Smooth muscle cell (in vitro differentiated cells): ENCODE results near the gene FCMR. TPM values are rescaled to one million over a fixed set of nuclear protein-coding genes. Genes with fewer than 3 reads are reported as not detected.

Source experiments
- DNase-seq: peaks from one replicate; lab custom pipeline; 2025; ENCODE audit not compliant: unreplicated experiment; lab: John Stamatoyannopoulos, UW
- H2AFZ ChIP-seq: fragments of 200-600 bp; sonication (generic); 2 replicates; pipeline ENCODE4 v1.6.0; 2016; ENCODE audit warnings: antibody characterized with exemption, low read depth, mild to moderate bottlenecking
- H3F3A ChIP-seq: fragments of 200-600 bp; sonication (generic); 2 replicates; pipeline ENCODE4 v1.6.0; 2017; ENCODE audit warnings: antibody characterized with exemption, low read depth
- H3K27ac ChIP-seq: fragments of 200-600 bp; sonication (generic); 2 replicates; pipeline ENCODE4 v1.5.1; 2016; ENCODE audit warnings: low read depth, mild to moderate bottlenecking
- H3K27me3 ChIP-seq: fragments of 200-600 bp; sonication (generic); 2 replicates; pipeline ENCODE4 v1.6.1; 2016; ENCODE audit warnings: low read depth, mild to moderate bottlenecking
- H3K36me3 ChIP-seq: fragments of 200-600 bp; sonication (generic); 2 replicates; pipeline ENCODE4 v1.5.1; 2016; ENCODE audit warnings: low read depth
- H3K4me1 ChIP-seq: fragments of 200-600 bp; sonication (generic); 2 replicates; pipeline ENCODE4 v1.5.1; 2016; ENCODE audit warnings: low read depth
- H3K4me2 ChIP-seq: fragments of 200-600 bp; sonication (generic); 2 replicates; pipeline ENCODE4 v1.6.0; 2016; ENCODE audit warnings: mild to moderate bottlenecking
- H3K4me3 ChIP-seq: fragments of 200-600 bp; sonication (generic); 2 replicates; pipeline ENCODE4 v1.5.1; 2016; ENCODE audit warnings: mild to moderate bottlenecking
- H3K79me2 ChIP-seq: fragments of 200-600 bp; sonication (generic); 2 replicates; pipeline ENCODE4 v1.6.0; 2016; ENCODE audit warnings: low read depth, mild to moderate bottlenecking
- H3K9ac ChIP-seq: fragments of 200-600 bp; sonication (generic); 2 replicates; pipeline ENCODE4 v1.6.0; 2016; ENCODE audit warnings: low read depth
- H3K9me3 ChIP-seq: fragments of 200-600 bp; sonication (generic); replicated peaks from 2 replicates; pipeline ENCODE4 v1.5.1; 2016; ENCODE audit warnings: low read depth
- H4K20me1 ChIP-seq: fragments of 200-600 bp; sonication (generic); 2 replicates; pipeline ENCODE4 v1.6.0; 2016; ENCODE audit warnings: low read depth
- CTCF ChIP-seq: fragments of 200-600 bp; sonication (generic); IDR thresholded peaks from 2 replicates; pipeline ENCODE4 v1.5.1; 2017; ENCODE audit warnings: borderline replicate concordance, mild to moderate bottlenecking, antibody characterized with exemption; ENCODE audit not compliant: insufficient read depth, poor library complexity, severe bottlenecking
- WGBS: methylation state at CpG from one replicate; pipeline ENCODE4 v1.1.7; 2016; ENCODE audit warnings: low lambda C conversion rate; 5-methylcytosine and 5-hydroxymethylcytosine counted together
- polyA plus RNA-seq: library from polyadenylated mRNA; unstranded; fragments of >200 nt; fragmentation: Nextera tagmentation; extraction: Ambion mirVana; gene quantifications from 2 replicates; pipeline ENCODE4 v1.2.1, GENCODE V29; 2016
- total RNA-seq: library from RNA; depleted of rRNA; stranded (reverse); fragments of >200 nt; gene quantifications from 2 replicates; pipeline ENCODE4 v1.2.3, GENCODE V29; 2014

FCMR gene
- total and polyA plus RNA-seq, 2 experiments from 2014 or later: 1.6 TPM; not detected in 1

DNA sequence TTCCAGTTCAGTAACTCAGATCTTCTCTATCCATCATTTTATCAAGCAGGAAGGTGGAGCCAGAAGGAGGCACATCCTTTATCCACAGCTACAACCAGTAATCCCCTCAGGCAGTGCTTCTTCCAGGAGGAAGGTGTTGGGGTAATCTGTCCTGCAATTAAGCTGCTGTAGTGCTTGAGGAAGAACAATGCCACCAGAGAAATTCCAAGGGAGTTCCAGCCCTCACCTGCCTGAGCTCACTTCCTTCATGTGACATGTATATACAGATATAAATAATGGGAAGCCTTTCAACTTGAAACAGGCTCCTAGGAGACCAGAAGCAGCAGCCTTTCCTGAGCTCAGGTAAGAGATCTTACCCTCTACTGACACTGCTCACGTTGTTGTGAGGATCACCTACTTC, 58.5 kb downstream of the FCMR start:
- Histone ChIP-seq H3K4me1 (no peaks in the 10 kb centered on the region), H3K79me2 (no peaks in the 10 kb centered on the region), H3K9ac (no peak overlapping the region), H4K20me1 (no peaks in the 10 kb centered on the region), H3K27me3 (peaks cover 26% of the 10 kb centered on the region), H3K27ac (no peak overlapping the region), H3K4me3 (no peak overlapping the region), H2AFZ (no peak overlapping the region), H3K9me3 (no peaks in the 10 kb centered on the region), H3K36me3 (no peaks in the 10 kb centered on the region), H3K4me2 (no peak overlapping the region), H3F3A (no peaks in the 10 kb centered on the region)
- 71% methylated on average over 1 of the region's 1 CpG for WGBS
- no peak for TF ChIP-seq CTCF
- no peak for DNase-seq

DNA sequence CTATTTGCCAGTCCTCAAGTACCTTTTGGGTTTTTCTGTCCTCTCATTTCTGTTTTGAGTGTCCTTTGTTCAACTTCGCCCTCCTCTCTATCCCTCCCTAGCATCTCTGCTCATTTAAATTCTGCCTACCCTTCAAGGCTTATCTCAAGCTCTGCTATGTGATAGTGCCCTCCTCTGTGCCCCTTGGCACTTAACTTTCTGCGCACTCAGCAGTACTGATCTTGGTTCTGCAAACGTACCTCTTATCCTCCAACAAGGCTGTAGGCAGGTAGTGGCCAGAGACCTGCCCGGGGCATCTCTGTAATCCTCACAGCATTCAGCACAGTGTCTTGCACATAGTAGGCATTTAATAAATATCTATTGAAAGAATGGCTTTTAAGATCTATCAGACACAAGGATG, 61.6 kb downstream of the FCMR start:
- H3K79me2 ChIP-seq: no peaks in the 10 kb centered on the region
- no peak for TF ChIP-seq CTCF
- H3K4me2 ChIP-seq: no peak overlapping the region
- H3K4me3 ChIP-seq: no peak overlapping the region
- no peak overlapping the region for H3K27ac ChIP-seq
- H3K36me3 ChIP-seq: no peaks in the 10 kb centered on the region
- H3K4me1 ChIP-seq: no peaks in the 10 kb centered on the region
- no peaks in the 10 kb centered on the region for H4K20me1 ChIP-seq
- no peaks in the 10 kb centered on the region for H3F3A ChIP-seq
- H2AFZ ChIP-seq: no peak overlapping the region
- H3K27me3 ChIP-seq: peaks cover 26% of the 10 kb centered on the region
- no peak for DNase-seq
- no peak overlapping the region for H3K9ac ChIP-seq
- WGBS: 93% methylated on average over 4 of the region's 4 CpGs
- H3K9me3 ChIP-seq: no peaks in the 10 kb centered on the region

GRCh38 chr1:206859082-206859521, 62.6 kb downstream of the FCMR start:
- no peaks in the 10 kb centered on the region for H3K36me3 ChIP-seq
- no peaks in the 10 kb centered on the region for H3K9me3 ChIP-seq
- no peaks in the 10 kb centered on the region for H3K79me2 ChIP-seq
- H3K4me2 ChIP-seq: no peak overlapping the region
- no peak overlapping the region for H2AFZ ChIP-seq
- H3K9ac ChIP-seq: no peak overlapping the region
- H3K4me1 ChIP-seq: no peaks in the 10 kb centered on the region
- no peaks in the 10 kb centered on the region for H3F3A ChIP-seq
- DNase-seq: no peak
- peaks cover 26% of the 10 kb centered on the region for H3K27me3 ChIP-seq
- 87% methylated on average over 5 of the region's 5 CpGs for WGBS
- no peak for TF ChIP-seq CTCF
- no peaks in the 10 kb centered on the region for H4K20me1 ChIP-seq
- H3K4me3 ChIP-seq: no peak overlapping the region
- no peak overlapping the region for H3K27ac ChIP-seq

DNA sequence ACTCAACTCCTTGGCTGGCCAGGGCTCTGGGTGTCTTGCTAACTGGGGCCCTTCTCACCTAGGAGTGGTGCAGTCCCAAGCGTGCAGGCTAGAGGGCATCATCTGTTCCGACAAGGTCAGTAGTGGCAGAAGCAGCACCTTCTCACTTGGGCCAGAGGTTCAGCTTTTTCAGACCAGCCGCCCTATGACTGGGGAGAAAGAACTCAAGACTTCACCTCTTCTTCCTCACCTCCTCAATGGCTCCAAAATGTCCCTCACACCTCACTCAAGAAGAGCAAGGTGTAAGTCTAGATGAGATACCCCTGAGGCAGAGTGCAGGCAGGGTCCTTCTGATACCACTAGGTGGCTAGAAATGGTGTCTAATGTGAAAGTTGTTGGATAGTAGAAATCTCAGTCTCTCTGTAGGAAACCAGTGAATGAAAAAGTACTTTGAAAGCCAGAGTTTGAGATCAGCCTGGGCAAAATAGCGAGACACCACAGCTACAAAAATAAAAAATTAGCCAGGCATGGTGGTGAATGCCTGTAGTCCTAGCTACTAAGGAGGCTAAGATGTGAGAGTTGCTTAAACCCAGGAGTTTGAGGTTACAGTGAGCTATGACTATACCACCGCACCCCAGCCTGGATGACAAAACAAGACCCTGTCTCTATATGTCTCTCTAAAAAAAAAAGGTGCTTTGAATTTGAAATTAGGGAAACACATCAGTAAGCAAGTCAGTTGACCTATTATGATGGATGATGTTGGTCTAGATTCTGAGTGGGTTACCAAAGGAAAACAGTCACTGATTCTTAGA, 64.9 kb downstream of the FCMR start:
- TF ChIP-seq CTCF: no peak
- no peaks in the 10 kb centered on the region for H3K79me2 ChIP-seq
- H3K9me3 ChIP-seq: no peaks in the 10 kb centered on the region
- no peaks in the 10 kb centered on the region for H4K20me1 ChIP-seq
- H3K36me3 ChIP-seq: no peaks in the 10 kb centered on the region
- no peak for DNase-seq
- H3K4me2 ChIP-seq: no peak overlapping the region
- H2AFZ ChIP-seq: no peak overlapping the region
- H3F3A ChIP-seq: no peaks in the 10 kb centered on the region
- no peak overlapping the region for H3K4me3 ChIP-seq
- no peak overlapping the region for H3K27ac ChIP-seq
- no peak overlapping the region for H3K9ac ChIP-seq
- H3K4me1 ChIP-seq: no peaks in the 10 kb centered on the region
- WGBS: 91% methylated on average over 5 of the region's 5 CpGs
- peaks cover 16% of the 10 kb centered on the region for H3K27me3 ChIP-seq
